Neutrophil (primary cell): ENCODE results near the gene TIMP2.
"Not testable (repeated sequence)": the region's sequence is repeated elsewhere in the genome, so short reads cannot be mapped to it uniquely, and the experiment has no call there.

Experiments
- H3K27ac ChIP-seq: fragments of 200-600 bp; sonication (generic); 2 replicates; pipeline ENCODE4 v1.5.1; 2016; ENCODE audit warnings: mild to moderate bottlenecking, moderate library complexity
- H3K27me3 ChIP-seq: fragments of 200-600 bp; sonication (generic); 2 replicates; pipeline ENCODE4 v1.6.0; 2016; ENCODE audit warnings: mild to moderate bottlenecking
- H3K36me3 ChIP-seq: fragments of 200-600 bp; sonication (generic); 2 replicates; pipeline ENCODE4 v1.5.1; 2017
- H3K4me1 ChIP-seq, 2 experiments: fragments of 200-600 bp in 1 of 2; sonication (generic) in 1 of 2; 1 replicate in 1 of 2; 2 replicates in 1 of 2; pipeline versions ENCODE4 v1.5.1 to v1.6.1; 2013 to 2016; ENCODE audit warnings: low read depth in 1 of 2, low read length in 1 of 2, mild to moderate bottlenecking in 1 of 2, moderate library complexity in 1 of 2; ENCODE audit not compliant: control insufficient read depth in 1 of 2, insufficient read depth in 1 of 2
- H3K4me3 ChIP-seq, 2 experiments: fragments of 200-600 bp in 1 of 2; sonication (generic) in 1 of 2; 1 replicate in 1 of 2; 2 replicates in 1 of 2; pipeline ENCODE4 v1.5.1; 2013 to 2016; ENCODE audit warnings: low read depth in 1 of 2, low read length in 1 of 2, mild to moderate bottlenecking in 1 of 2, moderate library complexity in 1 of 2
- H3K9me3 ChIP-seq: fragments of 200-600 bp; sonication (generic); 2 replicates; pipeline ENCODE4 v1.5.1; 2016
- TF ChIP-seq, protein P1 (sequence below): fragments of 200-600 bp; sonication (generic); IDR thresholded peaks from 2 replicates; pipeline ENCODE4 v1.5.1; 2016; ENCODE audit warnings: antibody characterized with exemption

Gene TIMP2

DNA sequence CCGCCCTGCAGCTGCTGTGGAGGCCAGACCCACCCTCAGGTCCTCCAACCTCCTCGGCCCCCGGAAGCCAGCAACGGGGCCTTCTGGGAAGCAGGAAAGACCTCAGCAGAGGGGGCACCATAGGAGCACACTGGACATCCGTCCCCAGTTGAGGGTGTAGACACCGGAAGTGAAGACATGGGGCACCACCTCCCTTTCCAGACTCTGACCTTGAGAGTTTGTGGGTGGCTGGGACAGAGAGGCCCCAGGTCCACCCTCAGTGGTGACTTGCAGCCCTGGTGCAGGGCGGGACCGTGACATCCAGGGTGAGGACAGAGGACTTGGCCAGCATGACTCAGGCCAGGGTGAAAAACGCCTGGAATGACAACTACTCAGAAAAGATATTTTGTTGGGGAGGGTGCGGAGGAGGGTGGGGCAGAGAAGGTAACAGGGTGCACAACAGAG lies 42.1 kb downstream of the TIMP2 start:
- Histone ChIP-seq H3K27me3 (no peaks in the 10 kb centered on the region), H3K4me1 (peaks cover 100% of the 10 kb centered on the region in 2 experiments), H3K27ac (peak overlapping the region; percentile 93), H3K9me3 (no peaks in the 10 kb centered on the region), H3K4me3 (peak overlapping the region; percentile 58 to 63), H3K36me3 (peaks cover 18% of the 10 kb centered on the region)
- TF ChIP-seq, protein P1, sequence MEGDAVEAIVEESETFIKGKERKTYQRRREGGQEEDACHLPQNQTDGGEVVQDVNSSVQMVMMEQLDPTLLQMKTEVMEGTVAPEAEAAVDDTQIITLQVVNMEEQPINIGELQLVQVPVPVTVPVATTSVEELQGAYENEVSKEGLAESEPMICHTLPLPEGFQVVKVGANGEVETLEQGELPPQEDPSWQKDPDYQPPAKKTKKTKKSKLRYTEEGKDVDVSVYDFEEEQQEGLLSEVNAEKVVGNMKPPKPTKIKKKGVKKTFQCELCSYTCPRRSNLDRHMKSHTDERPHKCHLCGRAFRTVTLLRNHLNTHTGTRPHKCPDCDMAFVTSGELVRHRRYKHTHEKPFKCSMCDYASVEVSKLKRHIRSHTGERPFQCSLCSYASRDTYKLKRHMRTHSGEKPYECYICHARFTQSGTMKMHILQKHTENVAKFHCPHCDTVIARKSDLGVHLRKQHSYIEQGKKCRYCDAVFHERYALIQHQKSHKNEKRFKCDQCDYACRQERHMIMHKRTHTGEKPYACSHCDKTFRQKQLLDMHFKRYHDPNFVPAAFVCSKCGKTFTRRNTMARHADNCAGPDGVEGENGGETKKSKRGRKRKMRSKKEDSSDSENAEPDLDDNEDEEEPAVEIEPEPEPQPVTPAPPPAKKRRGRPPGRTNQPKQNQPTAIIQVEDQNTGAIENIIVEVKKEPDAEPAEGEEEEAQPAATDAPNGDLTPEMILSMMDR: no peak

DNA sequence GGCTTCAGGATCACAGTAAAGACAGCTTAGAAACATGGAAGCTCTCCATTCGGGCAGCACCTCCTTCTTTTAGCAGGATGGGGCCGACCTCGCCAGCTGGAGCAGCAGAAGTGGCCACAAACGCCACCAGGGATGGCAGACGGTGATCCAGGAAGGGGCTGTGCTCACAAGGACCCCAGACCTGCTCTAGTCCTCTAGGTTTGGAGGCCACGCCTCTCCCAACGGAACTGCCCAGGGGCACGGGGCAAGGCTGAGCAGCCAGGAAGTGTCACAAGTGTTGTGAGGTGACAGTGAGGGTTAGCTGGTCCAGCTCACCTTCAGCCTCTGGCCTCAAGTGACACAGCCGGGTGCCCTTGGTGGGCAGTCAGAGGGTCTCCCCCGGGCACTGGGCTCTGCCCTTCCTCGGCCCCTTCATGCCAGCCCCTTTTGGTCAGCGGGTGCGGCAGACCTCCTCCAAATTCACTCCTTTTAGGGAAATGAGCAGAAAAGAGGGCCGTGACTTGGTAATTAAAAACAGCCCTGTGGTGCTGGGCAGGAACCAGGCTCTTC lies 42.6 kb downstream of the TIMP2 start:
- Histone ChIP-seq H3K4me3 (peak overlapping the region; percentile 58 to 63), H3K9me3 (no peaks in the 10 kb centered on the region), H3K4me1 (peaks cover 98 to 99% of the 10 kb centered on the region in 2 experiments), H3K36me3 (peaks cover 23% of the 10 kb centered on the region), H3K27ac (peak overlapping the region; percentile 93), H3K27me3 (no peaks in the 10 kb centered on the region)
- TF ChIP-seq, protein P1: no peak

DNA sequence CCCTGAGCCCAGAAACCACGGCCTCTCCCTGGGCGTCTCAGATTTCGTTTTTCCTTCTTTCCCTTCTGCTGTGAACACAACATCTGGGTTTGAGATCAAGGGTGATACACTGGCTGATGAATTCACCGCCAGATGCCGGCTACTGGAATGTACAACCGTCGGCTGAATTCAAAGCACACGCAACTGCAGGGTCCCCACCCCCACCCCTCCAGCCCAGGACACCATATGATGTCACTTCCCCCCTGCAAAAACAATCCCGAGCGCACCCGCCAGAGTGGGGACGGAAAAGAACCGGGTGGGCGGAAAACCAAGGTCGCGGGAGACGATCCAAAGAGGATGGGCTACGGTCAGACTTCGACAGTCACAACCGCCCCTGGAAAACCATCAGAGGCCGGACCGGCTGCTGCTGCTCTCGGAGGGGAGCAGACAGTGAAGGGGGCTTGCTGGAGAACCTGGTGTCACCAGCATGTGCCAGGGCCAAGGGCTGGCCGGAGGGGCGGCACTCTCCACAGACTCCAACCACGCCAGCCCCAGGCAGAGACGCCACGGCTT lies 45.5 kb downstream of the TIMP2 start:
- Histone ChIP-seq H3K9me3 (no peaks in the 10 kb centered on the region), H3K36me3 (peaks cover 14% of the 10 kb centered on the region), H3K27me3 (no peaks in the 10 kb centered on the region), H3K4me1 (peaks cover 93 to 96% of the 10 kb centered on the region in 2 experiments), H3K4me3 (peak overlapping the region; percentile 51 to 53), H3K27ac (peak overlapping the region; percentile 93)
- TF ChIP-seq, protein P1: peak; percentile 61

DNA sequence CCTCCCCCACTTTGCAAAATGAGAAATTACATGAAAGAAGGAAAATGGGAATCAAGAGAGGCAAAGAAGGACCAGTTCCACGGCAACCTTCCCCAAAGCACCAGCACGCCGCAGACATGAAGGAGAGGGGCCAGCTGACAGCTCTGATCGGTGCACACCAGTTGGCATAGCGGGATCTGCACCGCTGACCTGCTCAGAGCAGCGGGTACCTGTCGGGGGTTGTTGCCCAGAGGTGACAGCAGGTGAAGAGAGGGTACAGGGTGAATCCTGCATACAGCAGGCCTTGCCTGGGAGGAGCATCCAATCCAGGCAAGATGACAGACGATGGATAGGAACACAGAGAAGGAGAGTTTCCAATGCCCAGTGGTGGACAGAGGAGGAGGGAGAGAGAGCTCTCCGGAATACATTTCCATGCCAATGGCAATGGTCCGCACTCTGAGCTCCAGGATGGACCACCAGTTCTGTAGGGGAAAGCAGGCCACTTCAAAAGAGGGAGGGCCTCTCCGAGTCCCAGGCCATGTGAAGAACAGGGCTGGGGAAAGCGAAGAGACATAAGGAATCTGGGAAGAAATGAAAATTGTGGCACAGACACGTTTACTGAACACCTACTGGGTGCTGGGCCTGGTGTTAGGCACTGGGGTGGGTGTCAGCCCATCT lies 46.2 kb downstream of the TIMP2 start:
- Histone ChIP-seq H3K27ac (peak overlapping the region; percentile 93), H3K4me3 (peak overlapping the region; percentile 51 to 53), H3K36me3 (peaks cover 17% of the 10 kb centered on the region), H3K27me3 (no peaks in the 10 kb centered on the region), H3K4me1 (peaks cover 87 to 95% of the 10 kb centered on the region in 2 experiments), H3K9me3 (no peaks in the 10 kb centered on the region)
- TF ChIP-seq, protein P1: no peak

DNA sequence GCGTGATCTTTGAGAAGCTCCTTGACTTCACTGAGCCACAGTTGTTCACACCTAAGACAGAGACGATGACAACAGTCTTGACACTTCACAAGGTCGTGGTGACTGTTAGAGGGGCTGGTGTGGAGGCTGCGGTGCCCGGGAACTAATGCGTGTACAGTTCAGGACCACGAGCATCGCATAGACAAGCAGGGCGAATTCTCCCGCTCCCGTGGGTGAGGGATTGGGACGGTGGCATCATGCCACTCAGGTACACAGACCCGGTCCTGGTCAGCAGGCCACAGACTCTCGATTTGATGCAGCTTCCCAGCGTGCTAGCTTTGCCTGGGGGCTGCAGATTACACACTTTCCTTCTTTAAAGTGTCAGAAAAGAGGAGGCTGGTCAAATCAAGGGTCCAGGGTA lies 46.9 kb downstream of the TIMP2 start:
- Histone ChIP-seq H3K27ac (peak overlapping the region; percentile 93), H3K9me3 (no peaks in the 10 kb centered on the region), H3K27me3 (no peaks in the 10 kb centered on the region), H3K4me1 (peaks cover 79 to 92% of the 10 kb centered on the region in 2 experiments), H3K36me3 (peaks cover 25% of the 10 kb centered on the region), H3K4me3 (no peak overlapping the region)
- TF ChIP-seq, protein P1: no peak

DNA sequence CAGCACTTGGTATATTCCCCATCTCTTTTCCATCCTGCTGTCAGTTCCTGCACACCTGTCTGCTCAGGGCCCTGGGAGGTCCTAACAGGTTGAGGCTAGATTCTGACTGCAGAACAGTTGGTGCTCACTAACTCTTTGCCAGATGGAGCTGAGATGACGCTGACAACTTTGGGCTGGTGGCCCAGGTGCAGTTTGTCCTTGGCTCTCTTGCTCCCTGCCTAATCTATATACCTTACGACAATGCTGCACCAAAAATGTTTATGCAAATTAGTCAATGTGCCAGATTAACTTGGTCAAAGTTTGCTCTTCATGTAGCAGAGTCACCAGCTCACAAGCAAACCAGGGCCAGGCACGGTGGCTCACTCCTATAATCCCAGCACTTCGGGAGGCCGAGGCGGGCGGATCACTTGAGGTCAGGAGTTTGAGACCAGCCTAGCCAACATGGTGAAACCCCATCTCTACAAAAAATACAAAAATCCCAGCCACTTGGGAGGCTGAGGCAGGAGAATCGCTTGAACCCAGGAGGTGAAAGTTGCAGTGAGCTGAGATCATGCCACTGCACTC lies 48.2 kb downstream of the TIMP2 start:
- peaks cover 67 to 80% of the 10 kb centered on the region in 2 experiments for H3K4me1 ChIP-seq
- not testable (repeated sequence) for H3K9me3 ChIP-seq, H3K27me3 ChIP-seq, H3K4me3 ChIP-seq
- peaks cover 37% of the 10 kb centered on the region for H3K36me3 ChIP-seq
- peak overlapping the region; percentile 84 for H3K27ac ChIP-seq
